Ishikawa (cell line): ENCODE measurements around the gene CAPN5.

Experiments used
- CEBPB ChIP-seq: IDR thresholded peaks from 2 replicates; pipeline ENCODE4 v1.6.1; 2012
- CREB1 ChIP-seq: IDR thresholded peaks from 2 replicates; pipeline ENCODE4 v1.6.1; 2012; ENCODE audit warnings: low read depth
- EP300 ChIP-seq: IDR thresholded peaks from 2 replicates; pipeline ENCODE4 v1.6.1; 2012; ENCODE audit warnings: borderline replicate concordance
- MAX ChIP-seq: IDR thresholded peaks from 2 replicates; pipeline ENCODE4 v1.6.1; 2012
- RAD21 ChIP-seq: IDR thresholded peaks from 2 replicates; pipeline ENCODE4 v1.6.1; 2012; ENCODE audit warnings: low read depth
- REST ChIP-seq: IDR thresholded peaks from 2 replicates; pipeline ENCODE4 v1.6.1; 2012; ENCODE audit warnings: low read depth, mild to moderate bottlenecking
- TAF1 ChIP-seq: IDR thresholded peaks from 2 replicates; pipeline ENCODE4 v1.6.1; 2012; ENCODE audit warnings: low read depth, mild to moderate bottlenecking
- TCF12 ChIP-seq: IDR thresholded peaks from 2 replicates; pipeline ENCODE4 v1.6.1; 2012; ENCODE audit warnings: low read depth
- TEAD4 ChIP-seq: IDR thresholded peaks from 2 replicates; pipeline ENCODE4 v1.6.1; 2012
- USF1 ChIP-seq: IDR thresholded peaks from 2 replicates; pipeline ENCODE4 v1.6.1; 2012
- YY1 ChIP-seq: IDR thresholded peaks from 2 replicates; pipeline ENCODE4 v1.6.1; 2012; ENCODE audit warnings: low read depth
- ZBTB7A ChIP-seq: IDR thresholded peaks from 2 replicates; pipeline ENCODE4 v1.6.1; 2012; ENCODE audit warnings: low read depth

GRCh38 chr11:77139201-77139600, 72.4 kb downstream of the CAPN5 start:
- TF ChIP-seq YY1: no peak
- TF ChIP-seq EP300: no peak
- TF ChIP-seq MAX: no peak
- TF ChIP-seq CEBPB: no peak
- no peak for TF ChIP-seq USF1
- no peak for TF ChIP-seq TCF12
- no peak for TF ChIP-seq CREB1
- no peak for TF ChIP-seq REST
- no peak for TF ChIP-seq TEAD4
- no peak for TF ChIP-seq ZBTB7A
- no peak for TF ChIP-seq TAF1
- TF ChIP-seq RAD21: no peak
